Measurements from ENCODE around the gene RAVER2.

Gene RAVER2

DNA sequence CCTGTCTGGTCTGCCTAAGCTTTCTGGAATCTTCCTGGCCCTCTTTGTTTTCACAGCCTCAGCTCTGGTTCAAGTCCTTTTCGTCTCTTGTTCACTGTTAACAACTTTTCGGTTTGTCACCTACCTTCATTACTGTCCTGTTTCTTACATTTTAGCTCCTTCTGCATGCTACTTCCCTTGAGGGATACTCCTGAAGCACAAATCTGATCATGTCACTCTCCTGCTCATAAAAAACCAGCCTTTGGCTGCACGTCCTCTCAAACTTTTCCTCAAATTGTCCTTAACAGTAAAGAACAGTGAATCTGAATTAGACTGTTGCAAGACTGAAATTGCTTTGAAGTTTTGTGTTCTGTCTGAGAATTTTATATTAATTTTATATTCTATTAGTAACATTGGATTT is 3.3 kb downstream of the RAVER2 start:
- no peak for DNase-seq (ENCODE audit: low read depth)
- TF ChIP-seq, protein P1, sequence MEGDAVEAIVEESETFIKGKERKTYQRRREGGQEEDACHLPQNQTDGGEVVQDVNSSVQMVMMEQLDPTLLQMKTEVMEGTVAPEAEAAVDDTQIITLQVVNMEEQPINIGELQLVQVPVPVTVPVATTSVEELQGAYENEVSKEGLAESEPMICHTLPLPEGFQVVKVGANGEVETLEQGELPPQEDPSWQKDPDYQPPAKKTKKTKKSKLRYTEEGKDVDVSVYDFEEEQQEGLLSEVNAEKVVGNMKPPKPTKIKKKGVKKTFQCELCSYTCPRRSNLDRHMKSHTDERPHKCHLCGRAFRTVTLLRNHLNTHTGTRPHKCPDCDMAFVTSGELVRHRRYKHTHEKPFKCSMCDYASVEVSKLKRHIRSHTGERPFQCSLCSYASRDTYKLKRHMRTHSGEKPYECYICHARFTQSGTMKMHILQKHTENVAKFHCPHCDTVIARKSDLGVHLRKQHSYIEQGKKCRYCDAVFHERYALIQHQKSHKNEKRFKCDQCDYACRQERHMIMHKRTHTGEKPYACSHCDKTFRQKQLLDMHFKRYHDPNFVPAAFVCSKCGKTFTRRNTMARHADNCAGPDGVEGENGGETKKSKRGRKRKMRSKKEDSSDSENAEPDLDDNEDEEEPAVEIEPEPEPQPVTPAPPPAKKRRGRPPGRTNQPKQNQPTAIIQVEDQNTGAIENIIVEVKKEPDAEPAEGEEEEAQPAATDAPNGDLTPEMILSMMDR (IDR thresholded peaks at IDR 0.05; ENCODE audit: low read length, missing control alignments) = no peak
- H3K4me3 ChIP-seq (replicated peaks; ENCODE audit: low read depth, low read length) = no peak overlapping the region

DNA sequence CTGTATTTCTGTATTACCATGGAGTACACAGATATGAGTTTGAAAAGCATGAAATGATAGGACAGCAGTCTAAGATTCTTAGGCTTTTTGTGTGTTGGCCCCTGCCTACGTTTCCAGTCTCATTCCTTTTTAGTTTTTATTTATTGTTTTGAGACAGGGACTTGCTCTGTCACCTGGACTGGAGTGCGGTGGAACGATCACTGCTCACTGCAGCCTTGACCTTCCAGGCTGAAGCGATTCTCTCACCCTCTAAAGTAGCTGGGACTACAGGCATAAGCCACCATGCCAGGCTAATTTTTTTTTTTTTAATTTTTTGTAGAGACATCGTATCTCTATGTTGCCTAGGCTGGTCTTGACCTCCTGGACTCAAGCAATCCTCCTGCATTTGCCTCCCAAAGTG is 3.8 kb downstream of the RAVER2 start:
- TF ChIP-seq, protein P1 (IDR thresholded peaks at IDR 0.05; ENCODE audit: low read length, missing control alignments) = no peak
- DNase-seq (ENCODE audit: low read depth) = no peak
- no peak overlapping the region for H3K4me3 ChIP-seq (replicated peaks; ENCODE audit: low read depth, low read length)

DNA sequence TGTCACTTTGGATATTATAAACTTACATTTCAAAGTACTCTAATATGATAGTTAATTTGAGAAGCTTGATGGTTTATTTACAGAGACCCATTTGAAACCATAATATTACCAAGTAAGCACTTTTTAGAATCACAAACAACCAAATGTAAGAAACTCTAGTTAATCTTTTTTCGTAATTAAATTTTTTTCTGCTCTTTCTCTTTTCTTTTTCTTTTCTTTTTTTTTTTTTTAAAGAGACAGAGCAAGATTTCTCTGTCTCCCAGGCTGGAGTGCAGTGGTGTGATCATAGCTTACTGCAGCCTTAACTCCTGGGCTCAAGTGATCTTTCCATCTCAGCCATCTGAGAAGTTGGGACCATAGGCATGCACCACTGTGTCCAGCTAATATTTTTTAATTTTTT is 5.2 kb downstream of the RAVER2 start:
- DNase-seq (ENCODE audit: low read depth) = no peak
- TF ChIP-seq, protein P1 (IDR thresholded peaks at IDR 0.05; ENCODE audit: low read length, missing control alignments) = no peak
- H3K4me3 ChIP-seq (replicated peaks; ENCODE audit: low read depth, low read length) = no peak overlapping the region

- DNase-seq (ENCODE audit: low read depth) = no peak
- TF ChIP-seq, protein P1 (IDR thresholded peaks at IDR 0.05; ENCODE audit: low read length, missing control alignments) = no peak
These were observed 6.0 kb downstream of the RAVER2 start for GRCh38 chr1:64750875-64751274.

DNA sequence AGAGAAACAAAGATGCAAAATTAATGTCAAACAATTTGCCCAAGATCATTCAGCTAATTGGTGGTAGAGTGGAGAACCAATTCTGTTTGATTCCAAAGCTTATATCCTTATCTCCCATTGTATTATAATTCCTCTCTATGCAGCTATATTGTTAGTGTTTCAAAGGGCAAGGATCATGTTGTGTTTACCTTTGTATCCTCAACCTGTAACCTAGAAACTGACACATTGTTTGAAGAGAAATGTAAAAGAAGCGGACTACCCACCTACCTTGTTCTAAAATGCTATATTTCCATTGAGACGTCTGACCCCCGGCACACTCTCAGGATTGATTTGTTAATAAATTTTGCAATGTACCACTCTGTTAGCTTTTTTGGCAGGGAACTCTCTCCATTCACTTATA is 9.3 kb downstream of the RAVER2 start:
- no peak overlapping the region for H3K4me3 ChIP-seq (replicated peaks; ENCODE audit: low read depth, low read length)
- no peak for DNase-seq (ENCODE audit: low read depth)
- TF ChIP-seq, protein P1 (IDR thresholded peaks at IDR 0.05; ENCODE audit: low read length, missing control alignments) = no peak

More at GRCh38 chr1:64750875-64751274, 6.0 kb downstream of the RAVER2 start:
- no peak overlapping the region for H3K4me3 ChIP-seq (replicated peaks; ENCODE audit: low read depth, low read length)

GRCh38 chr1:64755361-64755760 is 10.5 kb downstream of the RAVER2 start:
- DNase-seq (ENCODE audit: low read depth) = peak; percentile 23
- TF ChIP-seq, protein P1 (IDR thresholded peaks at IDR 0.05; ENCODE audit: low read length, missing control alignments) = no peak
- H3K4me3 ChIP-seq (replicated peaks; ENCODE audit: low read depth, low read length) = no peak overlapping the region

DNA sequence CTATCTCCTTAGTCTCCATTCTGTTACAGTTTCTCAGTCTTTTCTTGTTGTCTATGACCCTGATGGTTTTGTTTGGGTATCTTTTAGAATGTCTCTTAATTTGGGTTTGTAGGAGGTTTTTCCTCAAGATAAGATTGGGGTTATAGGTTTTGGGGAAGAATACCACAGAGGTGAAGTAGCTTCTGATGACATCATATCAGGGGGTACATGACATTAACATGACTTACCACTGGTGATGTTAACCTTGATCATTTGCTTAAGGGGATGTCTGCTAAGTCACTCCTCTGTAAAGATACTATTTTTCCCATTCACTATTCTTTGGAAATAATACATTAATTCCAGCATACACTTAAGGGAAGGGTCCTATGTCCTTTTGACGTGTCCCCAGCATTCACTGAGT is 11.9 kb downstream of the RAVER2 start:
- TF ChIP-seq, protein P1 (IDR thresholded peaks at IDR 0.05; ENCODE audit: low read length, missing control alignments) = no peak
- no peak overlapping the region for H3K4me3 ChIP-seq (replicated peaks; ENCODE audit: low read depth, low read length)
- no peak for DNase-seq (ENCODE audit: low read depth)
